HG02610 (cell line): ENCODE results near the gene ZNF785.
"Not testable (repeated sequence)": the region's sequence is repeated elsewhere in the genome, so short reads cannot be mapped to it uniquely, and the experiment has no call there.

Experiments
- ATAC-seq: cut with Tn5 transposase; IDR thresholded peaks from one replicate; pipeline ENCODE4 v1.9.1; 2021; ENCODE audit warnings: mild to moderate bottlenecking, moderate library complexity; ENCODE audit not compliant: unreplicated experiment

Gene ZNF785

GRCh38 chr16:30603945-30604315 is 18.4 kb upstream of the ZNF785 start:
- ATAC-seq, result no peak

- ATAC-seq, result no peak
These were observed 17.2 kb upstream of the ZNF785 start for GRCh38 chr16:30602616-30603277.

- ATAC-seq, result no peak
These were observed 16.5 kb upstream of the ZNF785 start for GRCh38 chr16:30601966-30602365.

GRCh38 chr16:30600929-30601328 is 15.4 kb upstream of the ZNF785 start:
- ATAC-seq, result no peak

GRCh38 chr16:30600215-30600614 is 14.7 kb upstream of the ZNF785 start:
- ATAC-seq, result no peak

GRCh38 chr16:30592871-30593270 is 7.4 kb upstream of the ZNF785 start:
- ATAC-seq, result no peak

GRCh38 chr16:30590869-30591268 is 5.4 kb upstream of the ZNF785 start:
- ATAC-seq, result not testable (repeated sequence)

GRCh38 chr16:30589582-30589981 is 4.1 kb upstream of the ZNF785 start:
- ATAC-seq, result not testable (repeated sequence)

GRCh38 chr16:30588651-30589050 is 3.2 kb upstream of the ZNF785 start:
- ATAC-seq, result no peak

- peak; percentile 24 for ATAC-seq
These were observed 486 bp downstream of the ZNF785 start for GRCh38 chr16:30585022-30585399.

GRCh38 chr16:30582611-30583340 is 2.7 kb downstream of the ZNF785 start:
- no peak for ATAC-seq

- no peak for ATAC-seq
These were observed 4.0 kb downstream of the ZNF785 start for GRCh38 chr16:30581457-30581856.

- ATAC-seq, result no peak
These were observed 10.8 kb downstream of the ZNF785 start for GRCh38 chr16:30574678-30575077.

GRCh38 chr16:30571445-30572322 is 13.8 kb downstream of the ZNF785 start, which contains the start of gene ZNF688:
Gene ZNF688 (minus strand): TSS chr16:30571714. CDS start chr16:30571629, 85 bp downstream.
- peak; percentile 69 for ATAC-seq

GRCh38 chr16:30570636-30571444 is 14.7 kb downstream of the ZNF785 start:
- no peak for ATAC-seq

GRCh38 chr16:30569746-30570635 is 15.5 kb downstream of the ZNF785 start:
- ATAC-seq, result no peak

- ATAC-seq, result no peak
These were observed 16.2 kb downstream of the ZNF785 start for GRCh38 chr16:30569281-30569680.

- ATAC-seq, result peak; percentile 50
These were observed 17.4 kb downstream of the ZNF785 start for GRCh38 chr16:30567991-30568638.
